Activated CD8-positive, alpha-beta memory T cell treated with anti-CD3 and anti-CD28 coated beads for 48 hours (primary cell): ENCODE measurements around the gene RNU1-2.
"Not testable (repeated sequence)": the region's sequence is repeated elsewhere in the genome, so short reads cannot be mapped to it uniquely, and the experiment has no call there.

Experiments
- DNase-seq, 3 experiments: peaks; one replicate each; pipeline ENCODE4 v3.0.0-alpha.2; 2020; ENCODE audit warnings: low read depth in 2 of 3, low spot score in 2 of 3

Gene RNU1-2

GRCh38 chr1:16895598-16896315 is at the start of gene RNU1-2:
TSS of gene RNU1-2 (plus strand) at chr1:16895980.
- peak; percentile 71 to 91 (median 89) for DNase-seq

GRCh38 chr1:16856201-16856600 is 39.6 kb upstream of the RNU1-2 start:
- not testable (repeated sequence) for DNase-seq

- DNase-seq, result not testable (repeated sequence)
Observed at GRCh38 chr1:16859167-16860041, 36.4 kb upstream of the RNU1-2 start.

- not testable (repeated sequence) for DNase-seq
Observed at GRCh38 chr1:16860048-16860447, 35.7 kb upstream of the RNU1-2 start.

- DNase-seq, result peak in 1 of 3 experiments; percentile 47
Observed at GRCh38 chr1:16861832-16862245, 33.9 kb upstream of the RNU1-2 start.

GRCh38 chr1:16862415-16862814 is 33.4 kb upstream of the RNU1-2 start:
- DNase-seq, result not testable (repeated sequence)

GRCh38 chr1:16863024-16863423 is 32.8 kb upstream of the RNU1-2 start:
- not testable (repeated sequence) for DNase-seq

- not testable (repeated sequence) for DNase-seq
Observed at GRCh38 chr1:16866926-16867707, 28.7 kb upstream of the RNU1-2 start.

GRCh38 chr1:16868787-16869186 is 27.0 kb upstream of the RNU1-2 start:
- not testable (repeated sequence) for DNase-seq

GRCh38 chr1:16869996-16870395 is 25.8 kb upstream of the RNU1-2 start:
- not testable (repeated sequence) for DNase-seq

- DNase-seq, result not testable (repeated sequence)
Observed at GRCh38 chr1:16871171-16871570, 24.6 kb upstream of the RNU1-2 start.

GRCh38 chr1:16872152-16873075 is 23.4 kb upstream of the RNU1-2 start:
- DNase-seq, result peak; percentile 56 to 86 (median 74)

- not testable (repeated sequence) for DNase-seq
Observed at GRCh38 chr1:16873076-16873879, 22.5 kb upstream of the RNU1-2 start.

GRCh38 chr1:16874968-16875765 is 20.6 kb upstream of the RNU1-2 start:
- DNase-seq, result not testable (repeated sequence)

- DNase-seq, result not testable (repeated sequence)
Observed at GRCh38 chr1:16881742-16882141, 14.0 kb upstream of the RNU1-2 start.

- DNase-seq, result no peak
Observed at GRCh38 chr1:16882986-16883385, 12.8 kb upstream of the RNU1-2 start.

- DNase-seq, result not testable (repeated sequence)
Observed at GRCh38 chr1:16884487-16884886, 11.3 kb upstream of the RNU1-2 start.

GRCh38 chr1:16886860-16887605 is 8.7 kb upstream of the RNU1-2 start:
- no peak for DNase-seq
